Renal cortex interstitium (tissue), 11 donors: ENCODE results near the gene KCNT2. TPM values are rescaled to one million over a fixed set of nuclear protein-coding genes. Genes with fewer than 3 reads are reported as not detected.
"Not testable (repeated sequence)": the region's sequence is repeated elsewhere in the genome, so short reads cannot be mapped to it uniquely, and the experiment has no call there.

Source experiments
- DNase-seq, 11 donors: peaks; one replicate each; pipeline ENCODE4 v3.0.0-alpha.2; 2013; ENCODE audit warnings: low read depth in 9 of 11, low spot score in 4 of 11; ENCODE audit errors: extremely low read depth in 1 of 11
- polyA plus RNA-seq, 3 donors: library from polyadenylated mRNA; unstranded; fragments of 120-200 nt; gene quantifications; one replicate each; pipeline ENCODE4 v1.2.1, GENCODE V29; 2013; ENCODE audit not compliant: insufficient read length in 3 of 3

The KCNT2 gene
- polyA plus RNA-seq, 3 donors = 8.2 to 12.2 (median 11.2) TPM

DNA sequence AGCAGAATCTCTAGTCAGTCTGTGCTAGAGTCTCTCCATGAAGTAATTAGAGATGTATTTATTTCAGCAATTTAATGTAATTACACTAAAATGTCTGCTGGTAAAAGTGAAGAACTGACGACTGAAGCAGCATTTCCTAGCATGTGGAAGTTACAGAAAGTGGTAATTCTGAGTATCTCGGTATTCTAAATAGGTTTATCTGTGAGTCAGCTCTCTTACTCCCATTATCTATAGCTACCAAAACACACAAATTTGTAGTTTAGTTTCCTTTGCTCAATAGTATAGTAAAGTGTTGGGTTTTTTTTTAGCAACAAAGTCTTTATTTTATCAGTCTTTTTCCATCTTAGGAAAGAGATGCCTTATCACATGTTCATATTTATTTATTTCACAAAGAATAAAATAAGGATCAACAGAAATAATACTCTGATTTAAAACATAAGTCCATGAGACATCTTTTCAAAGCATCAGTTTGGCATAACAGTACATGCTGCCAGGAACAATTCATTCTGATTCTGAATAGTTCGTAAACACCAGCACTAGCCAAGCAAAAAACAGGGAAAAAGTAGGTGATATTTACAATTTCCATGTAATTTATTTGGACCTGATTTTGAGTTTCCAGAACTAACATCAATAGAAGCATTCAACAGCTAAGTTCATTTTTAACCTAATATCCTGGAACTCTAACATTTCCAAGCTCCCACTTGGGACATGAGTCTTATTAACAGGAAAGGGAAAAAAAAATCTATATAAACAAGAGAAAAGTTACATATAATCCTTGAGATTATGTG, 76.3 kb downstream of the KCNT2 start:
- DNase-seq = no peak

DNA sequence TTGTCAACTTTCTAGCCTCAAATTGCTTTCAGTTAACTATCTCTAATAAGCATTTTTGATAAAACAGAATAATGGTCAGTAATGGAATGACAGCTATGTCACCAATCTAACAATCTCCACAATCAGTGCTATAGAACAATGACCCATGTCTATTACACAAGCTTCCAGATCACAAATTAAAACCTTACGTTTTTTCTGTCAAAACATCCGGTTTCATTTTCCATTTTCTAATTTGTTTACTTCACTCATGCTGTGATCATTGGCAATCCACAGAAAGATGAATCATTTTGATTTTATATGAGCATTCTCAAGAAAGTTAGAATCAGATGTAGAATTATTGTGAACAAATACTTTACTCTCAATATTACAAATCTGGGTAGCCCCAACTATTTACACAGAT, 80.3 kb downstream of the KCNT2 start:
- no peak for DNase-seq

DNA sequence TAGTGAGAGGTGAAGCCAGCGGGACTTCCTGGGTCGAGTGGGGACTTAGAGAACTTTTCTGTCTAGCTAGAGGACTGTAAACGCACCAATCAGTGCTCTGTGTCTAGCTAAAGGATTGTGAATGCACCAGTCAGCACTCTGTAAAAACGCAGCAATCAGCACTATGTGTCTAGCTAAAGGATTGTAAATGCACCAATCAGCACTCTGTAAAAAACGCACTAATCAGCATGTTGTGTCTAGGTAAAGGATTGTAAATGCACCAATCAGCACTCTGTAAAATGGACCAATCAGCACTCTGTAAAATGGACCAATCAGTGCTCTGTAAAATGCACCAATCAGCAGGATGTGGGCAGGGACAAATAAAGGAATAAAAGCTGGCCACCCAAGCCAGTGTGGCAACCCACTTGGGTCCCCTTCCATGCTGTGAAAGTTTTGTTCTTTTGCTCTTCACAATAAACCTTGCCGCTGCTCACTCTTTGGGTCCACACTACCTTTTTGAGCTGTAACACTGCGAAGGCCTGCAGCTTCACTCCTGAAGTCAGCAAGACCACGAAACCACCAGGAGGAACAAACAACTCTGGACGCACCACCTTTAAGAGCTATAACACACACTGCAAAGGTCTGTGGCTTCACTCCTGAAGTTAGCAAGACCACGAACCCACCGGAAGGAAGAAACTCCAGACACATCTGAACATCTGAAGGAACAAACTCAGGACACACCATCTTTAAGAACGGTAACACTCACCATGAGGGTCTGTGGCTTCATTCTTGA, 85.5 kb downstream of the KCNT2 start:
- DNase-seq = not testable (repeated sequence)

DNA sequence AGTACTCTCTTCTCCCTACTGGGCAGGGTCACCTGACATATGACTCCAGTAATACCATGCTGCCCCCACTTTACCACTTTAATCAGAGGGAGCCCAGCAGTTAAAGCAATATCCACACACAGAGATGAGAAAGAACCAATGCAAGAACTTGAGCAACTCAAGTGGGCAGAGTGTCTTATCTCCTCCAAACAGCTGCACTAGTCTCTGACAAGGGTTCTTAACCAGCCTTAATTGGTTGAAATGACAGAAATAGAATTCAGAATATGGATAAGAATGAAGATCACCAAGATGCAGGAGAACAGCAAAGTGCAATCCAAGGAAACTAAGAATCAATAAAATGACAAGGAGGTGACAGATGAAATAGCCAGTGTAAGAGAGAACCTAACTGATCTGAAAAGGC, 91.0 kb downstream of the KCNT2 start:
- DNase-seq = no peak

DNA sequence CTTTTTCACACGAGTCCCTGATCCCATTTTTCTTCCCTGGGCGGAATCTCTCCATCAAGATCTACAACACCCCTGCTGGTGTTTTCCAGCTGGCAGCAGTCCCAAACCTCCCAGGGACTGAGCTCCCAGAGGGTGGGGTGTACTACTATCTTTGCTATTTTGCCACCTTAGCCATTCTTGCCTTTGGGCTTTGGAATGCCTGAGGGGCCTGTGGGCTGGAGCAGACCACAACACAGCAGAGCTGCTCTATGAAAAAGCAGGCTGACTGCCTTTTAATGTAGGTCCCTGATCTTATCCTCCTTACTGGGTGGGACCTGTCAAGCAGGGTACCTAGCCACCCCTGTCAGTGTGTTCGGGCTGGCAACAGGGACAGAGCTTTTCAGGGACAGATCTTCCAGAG, 91.9 kb downstream of the KCNT2 start:
- no peak for DNase-seq

DNA sequence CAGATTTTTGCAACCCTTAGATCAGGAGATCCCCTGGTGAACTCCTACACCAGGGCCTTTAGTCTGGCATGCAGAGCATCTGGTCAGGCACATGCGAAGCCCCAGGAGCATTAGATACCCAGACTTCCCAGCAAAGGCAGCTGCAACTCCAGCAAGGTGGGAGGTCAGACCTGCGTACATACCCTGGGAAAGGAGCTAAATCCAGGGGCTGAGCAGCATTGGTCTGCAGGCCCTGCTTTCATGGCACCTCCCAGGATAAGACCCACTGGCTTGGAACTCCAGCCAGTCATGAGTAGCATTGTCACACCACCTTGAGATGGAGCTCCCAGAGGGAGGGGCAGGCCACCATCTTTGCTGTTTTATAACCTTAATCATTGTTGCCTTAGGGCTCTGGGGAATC, 92.3 kb downstream of the KCNT2 start:
- DNase-seq = no peak

DNA sequence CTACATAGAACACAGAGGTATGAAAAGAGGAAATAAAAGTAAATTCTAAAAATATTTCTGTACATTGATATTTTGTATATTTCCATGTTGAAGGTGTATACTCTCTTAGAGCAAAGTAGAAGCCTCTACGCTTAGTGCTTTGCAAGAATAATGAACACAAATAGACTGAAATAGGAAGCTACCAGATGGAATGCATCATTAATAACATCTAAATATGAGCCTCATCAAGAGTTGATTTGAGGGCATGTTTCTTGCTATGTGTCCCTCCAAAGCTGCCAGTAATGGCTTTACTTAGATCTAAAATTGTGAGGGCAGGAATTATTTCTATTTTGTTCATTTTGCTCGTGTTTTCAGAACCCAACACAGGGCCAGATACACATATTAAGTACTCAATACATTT, 94.4 kb downstream of the KCNT2 start:
- DNase-seq = no peak

DNA sequence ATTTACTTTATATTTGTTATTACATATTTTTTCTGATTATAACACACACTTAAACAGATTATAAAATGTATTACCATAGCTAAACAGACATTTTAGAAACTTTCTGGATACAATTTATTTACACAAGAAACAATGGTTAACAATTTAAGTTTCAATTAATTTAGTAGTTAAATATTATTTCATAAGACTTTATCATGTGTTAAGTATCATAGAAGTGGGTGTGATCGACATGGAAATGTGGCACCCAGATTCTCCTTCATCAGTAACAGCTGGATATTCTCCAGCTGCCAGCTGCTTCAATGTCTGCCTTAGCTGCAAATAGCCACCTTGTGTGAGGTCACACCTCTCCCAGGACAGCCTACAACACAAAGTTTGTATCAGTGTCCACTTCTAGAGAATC, 97.8 kb downstream of the KCNT2 start:
- DNase-seq = no peak

DNA sequence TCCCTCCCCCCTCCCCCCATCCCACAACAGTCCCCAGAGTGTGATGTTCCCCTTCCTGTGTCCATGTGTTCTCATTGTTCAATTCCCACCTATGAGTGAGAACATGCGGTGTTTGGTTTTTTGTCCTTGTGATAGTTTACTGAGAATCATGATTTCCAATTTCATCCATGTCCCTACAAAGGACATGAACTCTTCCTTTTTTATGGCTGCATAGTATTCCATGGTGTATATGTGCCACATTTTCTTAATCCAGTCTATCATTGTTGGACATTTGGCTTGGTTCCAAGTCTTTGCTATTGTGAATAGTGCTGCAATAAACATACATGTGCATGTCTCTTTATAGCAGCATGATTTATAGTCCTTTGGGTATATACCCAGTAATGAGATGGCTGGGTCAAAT, 104.0 kb downstream of the KCNT2 start:
- not testable (repeated sequence) for DNase-seq

DNA sequence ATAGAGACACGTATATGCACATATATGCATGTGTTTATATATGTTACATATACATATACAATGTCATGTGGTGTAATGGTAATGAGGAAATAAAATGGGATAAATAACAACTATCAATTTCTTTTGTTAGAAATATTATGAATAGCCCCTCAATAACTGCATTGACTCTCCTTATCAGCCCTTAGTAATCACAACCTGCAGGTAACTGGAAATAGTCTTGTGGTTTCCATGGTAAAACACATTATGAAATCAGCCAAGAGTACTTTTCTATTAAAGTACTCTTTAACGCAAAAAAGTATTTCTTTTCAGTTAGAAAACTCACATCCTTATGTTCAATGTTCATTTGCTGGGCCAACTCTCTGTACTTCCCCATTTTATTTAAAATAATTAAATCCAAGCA, 105.8 kb downstream of the KCNT2 start:
- no peak for DNase-seq

DNA sequence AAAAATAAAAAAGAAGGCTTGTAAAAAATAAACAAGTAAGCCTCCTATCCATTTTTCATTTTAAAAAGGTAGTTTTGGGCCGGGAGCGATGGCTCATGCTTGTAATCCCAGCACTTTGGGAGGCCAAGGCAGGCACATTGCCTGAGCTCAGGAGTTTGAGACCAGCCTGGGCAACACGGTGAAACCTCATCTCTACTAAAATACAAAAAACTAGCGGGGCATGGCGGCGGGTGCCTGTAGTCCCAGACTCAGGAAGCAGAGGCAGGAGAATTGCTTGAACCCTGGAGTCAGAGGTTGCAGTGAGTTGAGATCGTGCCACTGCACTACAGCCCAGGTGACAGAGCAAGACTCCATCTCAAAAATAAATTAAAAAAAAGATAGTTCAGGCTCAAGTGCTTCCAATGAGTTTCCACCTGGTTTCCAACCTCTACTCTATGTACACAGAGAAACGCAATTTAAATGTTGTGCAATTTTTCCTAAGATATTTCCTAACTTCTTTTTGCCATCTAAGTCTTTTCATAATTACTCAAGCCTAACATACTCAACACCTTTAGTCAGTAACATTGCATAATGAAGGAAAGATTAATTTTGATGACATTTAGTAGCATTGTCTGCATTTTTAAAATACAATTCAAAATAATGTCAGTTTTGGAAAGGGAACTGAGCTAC, 106.3 kb downstream of the KCNT2 start:
- DNase-seq = no peak

DNA sequence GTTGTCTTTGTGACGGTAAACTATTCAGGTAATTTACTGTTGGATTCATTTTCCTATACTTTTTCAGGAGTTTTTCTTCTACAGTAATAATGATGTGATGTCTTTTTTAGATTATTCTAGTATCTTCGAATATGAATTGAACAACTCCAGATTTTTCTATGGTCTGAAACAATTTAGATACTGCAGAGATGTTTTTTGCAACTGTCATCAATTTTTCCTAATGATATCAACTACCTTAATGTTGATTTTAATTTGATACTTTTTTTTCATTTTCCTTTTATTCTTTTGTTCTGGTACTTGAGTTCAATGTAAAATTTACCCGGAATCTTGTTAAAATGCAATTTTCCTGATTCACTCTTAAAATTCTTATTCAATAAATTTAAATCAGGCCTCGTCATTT, 110.4 kb downstream of the KCNT2 start:
- DNase-seq = no peak

DNA sequence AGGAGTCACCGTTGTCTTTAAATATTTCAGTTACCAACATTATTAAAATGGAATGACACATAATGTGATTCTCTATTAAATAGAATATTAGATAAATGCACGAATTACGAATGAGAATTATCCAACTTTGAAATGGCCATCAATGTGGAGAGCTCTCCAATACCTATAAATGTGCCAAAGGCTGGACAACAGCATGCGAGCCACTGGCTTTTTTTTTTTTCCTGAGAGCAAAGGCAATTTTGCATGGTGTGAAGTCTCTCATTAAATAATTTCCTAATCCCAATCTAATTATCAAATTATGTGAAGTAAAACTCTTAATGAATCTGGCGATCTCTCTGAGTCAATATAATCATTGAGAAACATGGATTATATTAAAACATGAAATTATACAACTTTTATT, 113.5 kb downstream of the KCNT2 start:
- DNase-seq = no peak

DNA sequence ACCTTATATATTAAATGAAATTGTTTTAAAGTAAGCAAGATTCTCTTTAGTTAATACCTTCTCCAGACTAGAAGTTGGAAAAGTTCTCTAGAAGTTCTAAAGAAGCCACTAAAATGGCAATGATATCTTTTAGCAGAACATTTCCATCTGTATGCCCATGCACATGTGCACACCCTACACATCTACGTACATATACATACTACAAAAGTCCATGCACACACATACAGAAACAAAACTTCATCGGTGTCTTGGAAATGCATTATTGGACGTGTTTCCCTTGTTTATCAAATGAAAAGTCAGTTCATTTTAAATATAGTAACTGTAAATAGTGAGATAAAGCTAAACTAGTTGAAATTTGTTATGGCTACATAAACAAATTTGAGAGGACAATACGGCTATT, 114.4 kb downstream of the KCNT2 start:
- no peak for DNase-seq

DNA sequence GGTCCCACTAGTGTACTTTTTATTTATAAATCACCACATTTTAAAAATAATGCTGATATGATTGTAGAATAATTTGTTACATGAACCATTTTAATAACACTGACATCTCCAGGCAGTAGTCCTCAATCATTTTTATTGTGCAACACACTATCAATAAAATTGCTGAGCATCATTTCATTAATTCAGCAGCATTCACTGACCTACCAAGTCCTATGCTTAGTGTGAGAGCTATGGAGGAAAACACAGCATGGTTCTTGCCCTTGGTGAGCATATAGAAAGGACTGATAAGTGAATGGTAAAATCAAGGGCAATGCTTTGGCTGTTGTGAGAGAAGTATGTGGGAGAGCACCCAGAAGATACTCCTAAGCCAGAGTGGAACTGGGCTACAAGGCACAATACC, 119.7 kb downstream of the KCNT2 start:
- no peak for DNase-seq

DNA sequence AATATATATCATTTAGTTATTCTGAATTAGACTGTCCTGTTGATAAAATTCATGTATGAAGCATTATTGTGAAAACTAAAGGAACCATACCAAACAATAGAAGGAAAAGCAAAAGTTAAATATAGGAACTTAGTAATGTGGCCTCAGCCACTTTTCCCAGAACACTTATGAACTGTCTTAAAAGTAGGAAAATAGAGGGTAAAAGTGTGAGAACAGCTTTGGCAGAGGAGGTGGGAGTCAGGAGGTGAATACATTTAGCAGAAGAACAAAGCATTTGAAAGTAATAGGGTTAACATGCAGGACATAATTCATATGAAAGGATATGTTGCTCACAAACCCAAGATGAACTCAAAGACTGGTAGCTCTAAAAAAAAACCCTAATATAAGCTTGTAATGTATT, 121.9 kb downstream of the KCNT2 start:
- DNase-seq = no peak

DNA sequence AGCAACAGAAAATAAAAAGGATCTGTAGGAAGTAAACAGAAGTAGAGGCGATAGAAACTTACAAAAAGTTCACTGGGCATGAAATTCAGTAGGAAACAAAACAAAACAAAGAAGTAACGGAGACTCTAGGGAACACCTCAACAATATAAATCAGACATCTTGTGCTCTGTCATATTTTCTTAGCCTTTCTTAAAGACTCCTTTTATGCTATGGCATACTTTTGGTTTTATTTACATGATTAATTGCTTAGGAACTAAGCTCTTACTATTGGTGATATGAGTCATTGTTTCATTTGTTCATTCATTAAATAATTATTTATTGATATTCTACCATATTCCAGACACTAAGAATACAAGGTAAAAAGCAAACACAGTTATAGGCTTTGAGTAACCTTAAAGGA, 126.6 kb downstream of the KCNT2 start:
- no peak for DNase-seq

DNA sequence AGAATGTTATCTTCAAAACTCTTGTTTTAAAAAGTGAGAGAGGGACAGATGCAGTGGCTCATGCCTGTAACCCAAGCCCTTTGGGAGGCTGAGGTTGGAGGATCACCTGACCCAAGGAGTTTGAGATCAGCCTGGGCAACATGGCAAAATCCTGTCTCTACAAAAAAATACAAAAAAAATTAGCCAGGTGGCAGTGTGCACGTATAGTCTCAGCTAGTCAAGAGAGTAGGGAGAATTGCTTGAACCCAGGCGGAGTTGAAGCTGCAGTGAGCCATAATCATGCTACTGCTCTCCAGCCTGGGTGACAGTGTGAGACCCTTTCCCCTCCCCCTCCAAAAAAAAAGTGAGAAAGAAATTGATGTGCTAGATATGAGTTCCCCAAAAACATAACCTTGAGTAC, 131.0 kb downstream of the KCNT2 start:
- DNase-seq = no peak

DNA sequence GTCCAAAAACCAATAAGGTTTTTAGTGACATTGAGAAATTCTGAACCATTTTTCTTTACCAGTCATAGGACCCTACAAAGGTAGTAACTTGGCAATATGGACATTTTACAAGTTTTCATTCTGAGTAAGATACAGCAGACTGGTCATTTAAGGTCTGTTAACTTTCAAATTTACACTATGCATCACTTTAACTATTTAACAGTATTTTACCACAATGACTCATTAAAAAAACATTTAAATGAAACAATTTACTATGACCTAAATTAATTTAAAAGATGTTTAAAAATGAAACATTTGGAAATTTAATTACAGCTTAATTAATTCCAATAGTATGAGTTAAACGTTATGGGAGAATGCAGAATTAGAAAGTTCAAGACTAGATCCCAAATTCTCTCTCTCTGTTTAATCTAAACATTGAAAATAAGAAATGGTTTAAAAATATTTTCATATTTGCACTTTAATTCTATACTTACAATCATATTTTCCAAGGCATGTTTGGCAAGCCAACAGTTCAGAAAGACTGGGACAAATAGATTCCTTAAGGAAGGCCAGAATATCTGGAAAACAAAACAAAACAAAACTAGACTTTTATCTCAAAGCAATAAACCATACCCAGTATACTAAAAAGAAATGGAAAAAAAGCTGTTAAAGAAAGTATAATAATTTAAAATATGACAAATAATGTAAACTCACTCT, 140.9 kb downstream of the KCNT2 start:
- DNase-seq = no peak

DNA sequence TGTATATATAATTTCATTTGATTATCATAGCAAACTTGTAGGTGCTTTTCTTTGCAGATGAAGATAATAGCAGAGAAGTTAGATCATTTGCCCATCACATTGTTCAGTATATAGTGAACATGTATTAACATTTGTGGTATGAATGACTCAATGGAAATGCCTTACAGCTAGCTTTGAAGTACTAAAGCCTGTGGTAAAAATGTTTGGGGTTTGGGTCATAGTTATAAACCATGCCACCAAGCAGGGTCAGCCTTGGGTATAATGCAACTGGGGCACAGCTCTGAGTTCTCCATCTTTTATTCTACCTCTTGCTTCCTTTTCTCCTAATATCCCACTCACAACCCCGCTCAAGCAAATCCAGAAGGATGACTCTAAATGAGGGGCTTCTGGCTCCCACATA, 141.6 kb downstream of the KCNT2 start:
- no peak for DNase-seq
